ENCODE results near the gene AHSG. TPM values are rescaled to one million over a fixed set of nuclear protein-coding genes. Genes with fewer than 3 reads are reported as not detected.
A peak's percentile ranks its signal among the peaks of the same experiment; 100 is the strongest.

The AHSG gene
- total and polyA plus RNA-seq, 10 of the 15 experiments (the other 5 are each of a cell fraction or from before 2014, with no cell fraction given): 0.06 to 0.90 (median 0.15) TPM; not detected in 7

DNA sequence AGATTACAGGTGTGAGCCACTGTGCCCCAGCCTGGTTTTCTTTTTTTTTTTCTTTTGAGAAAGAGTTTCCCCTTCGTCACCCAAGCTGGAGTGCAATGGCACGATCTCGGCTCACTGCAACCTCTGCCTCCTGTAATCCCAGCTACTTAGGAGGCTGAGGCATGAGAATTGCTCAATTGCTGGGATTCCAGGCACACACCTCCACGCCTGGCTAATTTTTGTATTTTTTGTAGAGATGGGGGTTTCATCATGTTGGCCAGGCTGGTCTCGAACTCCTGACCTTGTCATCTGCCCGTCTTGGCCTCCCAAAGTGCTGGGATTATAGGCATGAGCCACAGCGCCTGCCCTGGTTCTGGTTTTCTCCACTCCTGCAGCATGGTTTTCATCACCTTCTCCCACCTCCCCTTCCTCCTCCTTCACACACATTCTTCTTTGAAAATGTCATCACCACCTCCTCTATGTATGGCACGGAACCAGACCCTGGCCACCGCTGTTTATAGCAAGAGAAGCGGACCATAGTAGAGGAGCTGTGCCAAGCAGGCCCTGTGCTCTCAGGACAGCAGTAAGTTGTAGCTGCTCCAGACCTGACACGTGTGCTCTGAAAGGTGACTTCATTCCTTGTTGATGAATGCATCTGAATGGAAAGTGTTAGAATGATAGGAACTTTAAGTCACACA lies 14.6 kb upstream of the AHSG start:
- BruUV-seq (replicated peaks): no TSS peak
- Histone ChIP-seq H2AFZ (ENCODE audit: control insufficient read depth, low read depth, low read length) (no peak overlapping the region), H3K27me3 (replicated peaks in 1 of 2; ENCODE audit: control insufficient read depth in 2 of 2, insufficient read depth in 2 of 2, low read length in 1 of 2) (no peaks in the 10 kb centered on the region), H3K36me3 (ENCODE audit: control insufficient read depth in 2 of 2, insufficient read depth in 2 of 2, low read length in 1 of 2) (no peaks in the 10 kb centered on the region), H3K4me3 (no peak overlapping the region), H4K20me1 (ENCODE audit: control insufficient read depth, insufficient read depth) (no peaks in the 10 kb centered on the region), H3K4me2 (ENCODE audit: control insufficient read depth, insufficient read depth) (no peak overlapping the region), H3K79me2 (ENCODE audit: control insufficient read depth, insufficient read depth, low read length) (no peaks in the 10 kb centered on the region), H3K9ac (ENCODE audit: control insufficient read depth, insufficient read depth, low read length) (no peak overlapping the region), H3K27ac (ENCODE audit: control insufficient read depth, insufficient read depth) (no peak overlapping the region), H3K9me3 (replicated peaks; ENCODE audit: control insufficient read depth, insufficient read depth, low read length) (no peaks in the 10 kb centered on the region), H3K4me1 (ENCODE audit: control insufficient read depth, insufficient read depth, low read length) (no peaks in the 10 kb centered on the region)
- CTCF ChIA-PET: no interaction called here
- in situ Hi-C loops (cut with MboI) (no loop called here), intact Hi-C loops (cut with micrococcal nuclease; ENCODE audit: unreplicated experiment) (no loop called here)
- POLR2A ChIA-PET: interaction anchor here (0.7 kb wide), 1 partner anchor 18 kb away, joined by 3 read pairs; no protein-coding TSS in a partner anchor
- WGBS (ENCODE audit: insufficient coverage, insufficient replicate concordance, low lambda C conversion rate, missing lambda C conversion rate): 61% methylated on average over 11 of the region's 11 CpGs
- ATAC-seq (no peak), DNase-seq (ENCODE audit: low read depth, low spot score) (no peak), FAIRE-seq (peak; percentile 13)
- RAD21 ChIA-PET (ENCODE audit: unreplicated experiment): no interaction called here
- SMC1A ChIA-PET (ENCODE audit: uncharacterized antibody, unreplicated experiment): interaction anchor here (1.1 kb wide), 1 partner anchor 53 kb away, joined by 3 read pairs; no protein-coding TSS in a partner anchor
- TF ChIP-seq POU2F2 (IDR thresholded peaks at IDR 0.05; ENCODE audit: borderline replicate concordance, low read depth, low read length): no peak
- TF ChIP-seq, protein P1, sequence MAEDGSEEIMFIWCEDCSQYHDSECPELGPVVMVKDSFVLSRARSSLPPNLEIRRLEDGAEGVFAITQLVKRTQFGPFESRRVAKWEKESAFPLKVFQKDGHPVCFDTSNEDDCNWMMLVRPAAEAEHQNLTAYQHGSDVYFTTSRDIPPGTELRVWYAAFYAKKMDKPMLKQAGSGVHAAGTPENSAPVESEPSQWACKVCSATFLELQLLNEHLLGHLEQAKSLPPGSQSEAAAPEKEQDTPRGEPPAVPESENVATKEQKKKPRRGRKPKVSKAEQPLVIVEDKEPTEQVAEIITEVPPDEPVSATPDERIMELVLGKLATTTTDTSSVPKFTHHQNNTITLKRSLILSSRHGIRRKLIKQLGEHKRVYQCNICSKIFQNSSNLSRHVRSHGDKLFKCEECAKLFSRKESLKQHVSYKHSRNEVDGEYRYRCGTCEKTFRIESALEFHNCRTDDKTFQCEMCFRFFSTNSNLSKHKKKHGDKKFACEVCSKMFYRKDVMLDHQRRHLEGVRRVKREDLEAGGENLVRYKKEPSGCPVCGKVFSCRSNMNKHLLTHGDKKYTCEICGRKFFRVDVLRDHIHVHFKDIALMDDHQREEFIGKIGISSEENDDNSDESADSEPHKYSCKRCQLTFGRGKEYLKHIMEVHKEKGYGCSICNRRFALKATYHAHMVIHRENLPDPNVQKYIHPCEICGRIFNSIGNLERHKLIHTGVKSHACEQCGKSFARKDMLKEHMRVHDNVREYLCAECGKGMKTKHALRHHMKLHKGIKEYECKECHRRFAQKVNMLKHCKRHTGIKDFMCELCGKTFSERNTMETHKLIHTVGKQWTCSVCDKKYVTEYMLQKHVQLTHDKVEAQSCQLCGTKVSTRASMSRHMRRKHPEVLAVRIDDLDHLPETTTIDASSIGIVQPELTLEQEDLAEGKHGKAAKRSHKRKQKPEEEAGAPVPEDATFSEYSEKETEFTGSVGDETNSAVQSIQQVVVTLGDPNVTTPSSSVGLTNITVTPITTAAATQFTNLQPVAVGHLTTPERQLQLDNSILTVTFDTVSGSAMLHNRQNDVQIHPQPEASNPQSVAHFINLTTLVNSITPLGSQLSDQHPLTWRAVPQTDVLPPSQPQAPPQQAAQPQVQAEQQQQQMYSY (CRISPR knock-in tag; IDR thresholded peaks at IDR 0.05): no peak
- TF ChIP-seq ZNF384 (IDR thresholded peaks at IDR 0.05; ENCODE audit: borderline replicate concordance, low read depth, low read length): no peak
- TF ChIP-seq EGR1 (IDR thresholded peaks at IDR 0.05; ENCODE audit: borderline replicate concordance in 1 of 2, low read depth in 2 of 2, low read length in 2 of 2): no peak
- TF ChIP-seq, protein P2, sequence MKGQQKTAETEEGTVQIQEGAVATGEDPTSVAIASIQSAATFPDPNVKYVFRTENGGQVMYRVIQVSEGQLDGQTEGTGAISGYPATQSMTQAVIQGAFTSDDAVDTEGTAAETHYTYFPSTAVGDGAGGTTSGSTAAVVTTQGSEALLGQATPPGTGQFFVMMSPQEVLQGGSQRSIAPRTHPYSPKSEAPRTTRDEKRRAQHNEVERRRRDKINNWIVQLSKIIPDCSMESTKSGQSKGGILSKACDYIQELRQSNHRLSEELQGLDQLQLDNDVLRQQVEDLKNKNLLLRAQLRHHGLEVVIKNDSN (IDR thresholded peaks at IDR 0.05; ENCODE audit: borderline replicate concordance, extremely low read length, insufficient read depth, low read depth, low read length): no peak
- TF ChIP-seq ATF7 (IDR thresholded peaks at IDR 0.05; ENCODE audit: low read depth): no peak
- TF ChIP-seq, protein P3, sequence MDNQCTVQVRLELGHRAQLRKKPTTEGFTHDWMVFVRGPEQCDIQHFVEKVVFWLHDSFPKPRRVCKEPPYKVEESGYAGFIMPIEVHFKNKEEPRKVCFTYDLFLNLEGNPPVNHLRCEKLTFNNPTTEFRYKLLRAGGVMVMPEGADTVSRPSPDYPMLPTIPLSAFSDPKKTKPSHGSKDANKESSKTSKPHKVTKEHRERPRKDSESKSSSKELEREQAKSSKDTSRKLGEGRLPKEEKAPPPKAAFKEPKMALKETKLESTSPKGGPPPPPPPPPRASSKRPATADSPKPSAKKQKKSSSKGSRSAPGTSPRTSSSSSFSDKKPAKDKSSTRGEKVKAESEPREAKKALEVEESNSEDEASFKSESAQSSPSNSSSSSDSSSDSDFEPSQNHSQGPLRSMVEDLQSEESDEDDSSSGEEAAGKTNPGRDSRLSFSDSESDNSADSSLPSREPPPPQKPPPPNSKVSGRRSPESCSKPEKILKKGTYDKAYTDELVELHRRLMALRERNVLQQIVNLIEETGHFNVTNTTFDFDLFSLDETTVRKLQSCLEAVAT (IDR thresholded peaks at IDR 0.05): no peak
- no peak for TF ChIP-seq ZSCAN29 (IDR thresholded peaks at IDR 0.05)
- TF ChIP-seq POLR2AphosphoS2 (IDR thresholded peaks at IDR 0.05; ENCODE audit: low read depth, low read length): no peak
- no peak for TF ChIP-seq TARDBP (IDR thresholded peaks at IDR 0.05; ENCODE audit: borderline replicate concordance)
- TF ChIP-seq, protein P4, sequence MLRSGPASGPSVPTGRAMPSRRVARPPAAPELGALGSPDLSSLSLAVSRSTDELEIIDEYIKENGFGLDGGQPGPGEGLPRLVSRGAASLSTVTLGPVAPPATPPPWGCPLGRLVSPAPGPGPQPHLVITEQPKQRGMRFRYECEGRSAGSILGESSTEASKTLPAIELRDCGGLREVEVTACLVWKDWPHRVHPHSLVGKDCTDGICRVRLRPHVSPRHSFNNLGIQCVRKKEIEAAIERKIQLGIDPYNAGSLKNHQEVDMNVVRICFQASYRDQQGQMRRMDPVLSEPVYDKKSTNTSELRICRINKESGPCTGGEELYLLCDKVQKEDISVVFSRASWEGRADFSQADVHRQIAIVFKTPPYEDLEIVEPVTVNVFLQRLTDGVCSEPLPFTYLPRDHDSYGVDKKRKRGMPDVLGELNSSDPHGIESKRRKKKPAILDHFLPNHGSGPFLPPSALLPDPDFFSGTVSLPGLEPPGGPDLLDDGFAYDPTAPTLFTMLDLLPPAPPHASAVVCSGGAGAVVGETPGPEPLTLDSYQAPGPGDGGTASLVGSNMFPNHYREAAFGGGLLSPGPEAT (IDR thresholded peaks at IDR 0.05; ENCODE audit: low read depth): no peak
- TF ChIP-seq, protein P5, sequence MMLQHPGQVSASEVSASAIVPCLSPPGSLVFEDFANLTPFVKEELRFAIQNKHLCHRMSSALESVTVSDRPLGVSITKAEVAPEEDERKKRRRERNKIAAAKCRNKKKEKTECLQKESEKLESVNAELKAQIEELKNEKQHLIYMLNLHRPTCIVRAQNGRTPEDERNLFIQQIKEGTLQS (IDR thresholded peaks at IDR 0.05; ENCODE audit: borderline replicate concordance, extremely low read depth, low read depth, low read length): no peak
- TF ChIP-seq IKZF1 (conservative IDR thresholded peaks at IDR 0.05): no peak
- no peak for TF ChIP-seq BACH1 (IDR thresholded peaks at IDR 0.05; ENCODE audit: borderline replicate concordance)
- TF ChIP-seq HDGF (IDR thresholded peaks at IDR 0.05): no peak
- TF ChIP-seq ZNF217 (IDR thresholded peaks at IDR 0.05): no peak
